A204.1 (cell line): ENCODE results near the gene EYA3.

Experiments
- FAIRE-seq: peaks from 2 replicates; lab custom pipeline; 2012; peaks lifted over from hg19 to GRCh38; lab: Jason Lieb, UNC

The EYA3 gene

DNA sequence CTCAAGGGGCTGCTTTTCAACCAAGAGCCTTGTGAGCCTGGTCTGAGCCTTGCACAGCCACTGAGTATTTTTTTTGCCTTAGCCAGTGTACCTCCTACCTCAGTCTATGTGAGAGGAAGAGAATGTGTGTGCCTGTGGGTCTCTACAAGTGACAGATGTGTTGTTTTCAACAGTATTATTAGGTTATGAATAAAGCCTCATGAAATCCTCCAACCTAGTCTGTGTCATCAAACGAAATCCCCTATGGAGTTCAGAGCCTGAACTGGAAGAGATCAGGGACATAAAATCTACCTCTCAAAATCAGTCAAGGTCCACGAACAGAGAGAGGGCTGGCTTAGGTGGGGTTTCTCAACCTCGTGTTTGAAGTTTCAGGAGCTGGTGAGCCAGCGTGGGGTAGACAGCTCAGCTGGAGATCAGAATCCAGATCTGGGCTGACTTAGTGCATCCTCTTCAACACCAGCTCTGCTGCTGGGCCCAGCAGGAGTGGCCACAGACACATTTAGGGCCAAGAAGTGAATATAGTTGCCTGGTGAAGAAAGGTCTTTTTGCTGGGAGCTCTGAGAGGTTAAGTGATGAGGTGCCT is 120.4 kb downstream of the EYA3 start:
- no peak for FAIRE-seq

- FAIRE-seq, result no peak
Observed at GRCh38 chr1:27967106-27967883, 121.1 kb downstream of the EYA3 start.

DNA sequence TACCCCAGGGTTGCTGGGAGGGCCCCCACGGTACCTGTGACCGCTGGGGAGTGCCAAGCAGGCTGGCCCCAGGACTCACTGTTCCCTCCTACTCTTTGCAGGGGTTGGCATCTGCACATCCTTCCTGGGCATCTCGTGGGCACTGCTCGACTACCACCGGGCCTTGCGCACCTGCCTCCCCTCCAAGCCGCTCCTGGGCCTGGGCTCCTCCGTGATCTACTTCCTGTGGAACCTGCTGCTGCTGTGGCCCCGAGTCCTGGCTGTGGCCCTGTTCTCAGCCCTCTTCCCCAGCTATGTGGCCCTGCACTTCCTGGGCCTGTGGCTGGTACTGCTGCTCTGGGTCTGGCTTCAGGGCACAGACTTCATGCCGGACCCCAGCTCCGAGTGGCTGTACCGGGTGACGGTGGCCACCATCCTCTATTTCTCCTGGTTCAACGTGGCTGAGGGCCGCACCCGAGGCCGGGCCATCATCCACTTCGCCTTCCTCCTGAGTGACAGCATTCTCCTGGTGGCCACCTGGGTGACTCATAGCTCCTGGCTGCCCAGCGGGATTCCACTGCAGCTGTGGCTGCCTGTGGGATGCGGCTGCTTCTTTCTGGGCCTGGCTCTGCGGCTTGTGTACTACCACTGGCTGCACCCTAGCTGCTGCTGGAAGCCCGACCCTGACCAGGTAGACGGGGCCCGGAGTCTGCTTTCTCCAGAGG is 121.9 kb downstream of the EYA3 start:
- FAIRE-seq, result no peak

DNA sequence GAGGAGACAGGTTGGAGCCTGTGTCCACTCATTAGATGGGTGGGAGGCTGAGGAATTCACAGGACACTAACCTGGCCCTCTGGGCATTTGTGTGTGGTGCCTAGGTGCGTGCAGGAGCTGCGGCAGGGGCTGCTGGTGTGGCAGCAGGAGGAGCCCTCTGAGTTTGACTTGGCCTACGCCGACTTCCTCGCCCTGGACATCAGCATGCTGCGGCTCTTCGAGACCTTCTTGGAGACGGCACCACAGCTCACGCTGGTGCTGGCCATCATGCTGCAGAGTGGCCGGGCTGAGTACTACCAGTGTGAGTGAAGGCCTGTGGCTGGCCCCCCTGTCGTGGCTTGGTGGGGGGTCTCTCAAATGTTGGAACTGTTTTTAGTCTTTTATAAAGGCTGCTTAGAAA is 125.0 kb downstream of the EYA3 start:
- no peak for FAIRE-seq

DNA sequence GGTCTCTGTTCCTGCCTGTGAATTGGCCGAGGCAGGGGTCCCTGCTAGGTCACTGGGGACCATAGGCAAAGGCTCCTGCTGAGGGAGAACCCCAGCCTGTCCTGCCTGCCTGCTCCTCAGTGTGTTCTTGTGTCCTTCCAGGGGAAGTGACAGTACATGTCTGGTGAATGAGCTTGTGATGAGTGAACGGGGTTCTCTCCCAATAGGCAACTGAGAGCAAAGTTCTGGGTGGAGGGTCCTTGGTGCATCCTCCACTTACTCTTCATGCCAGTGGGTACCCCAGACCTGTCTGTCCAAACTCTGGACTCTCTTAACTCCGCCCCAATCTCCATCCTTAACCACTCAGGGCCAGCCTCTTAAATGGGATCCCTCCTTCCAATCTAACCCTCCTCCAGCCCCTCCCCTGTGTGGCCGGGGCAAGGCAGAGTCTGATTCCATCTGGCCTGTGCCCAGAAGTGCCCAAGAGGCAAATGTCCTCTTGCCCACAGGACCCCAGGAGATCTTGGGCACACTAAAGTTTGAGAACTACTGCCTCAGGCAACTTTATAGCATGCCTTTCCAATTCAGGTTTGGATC is 126.7 kb downstream of the EYA3 start:
- FAIRE-seq, result no peak

GRCh38 chr1:27960762-27961645 is 127.4 kb downstream of the EYA3 start:
- FAIRE-seq, result no peak

DNA sequence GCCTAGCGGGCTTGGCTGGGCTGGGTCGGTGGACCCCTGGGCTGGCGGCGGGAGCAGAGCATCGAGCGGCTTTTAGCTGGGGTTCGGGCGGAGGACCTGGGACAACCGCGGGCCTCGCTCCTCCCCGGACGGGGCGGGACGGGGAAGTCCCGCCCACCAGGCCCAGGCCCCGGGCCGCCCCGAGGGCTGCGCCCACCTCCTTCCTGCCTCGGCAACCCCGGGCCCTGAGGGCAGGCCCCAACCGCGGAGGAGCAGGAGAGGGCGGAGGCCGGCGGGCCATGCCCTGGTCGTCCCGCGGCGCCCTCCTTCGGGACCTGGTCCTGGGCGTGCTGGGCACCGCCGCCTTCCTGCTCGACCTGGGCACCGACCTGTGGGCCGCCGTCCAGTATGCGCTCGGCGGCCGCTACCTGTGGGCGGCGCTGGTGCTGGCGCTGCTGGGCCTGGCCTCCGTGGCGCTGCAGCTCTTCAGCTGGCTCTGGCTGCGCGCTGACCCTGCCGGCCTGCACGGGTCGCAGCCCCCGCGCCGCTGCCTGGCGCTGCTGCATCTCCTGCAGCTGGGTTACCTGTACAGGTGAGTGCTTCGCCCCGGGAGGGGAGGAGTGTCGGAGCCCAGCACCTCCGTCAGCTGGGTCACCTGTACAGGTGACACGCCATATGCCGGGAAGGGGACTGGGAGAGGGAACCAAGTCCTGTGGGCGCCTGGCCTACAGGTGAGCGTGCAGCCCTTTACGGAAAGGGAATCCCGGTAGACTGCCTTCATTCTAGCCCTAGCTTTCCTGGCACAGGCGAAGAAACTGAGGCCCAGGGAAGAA is 128.4 kb downstream of the EYA3 start, which contains the start of gene XKR8:
TSS of gene XKR8 (plus strand) at position 182 of the 812 bp plus-strand sequence. CDS start at position 279, 97 bp downstream.
- FAIRE-seq, result no peak

DNA sequence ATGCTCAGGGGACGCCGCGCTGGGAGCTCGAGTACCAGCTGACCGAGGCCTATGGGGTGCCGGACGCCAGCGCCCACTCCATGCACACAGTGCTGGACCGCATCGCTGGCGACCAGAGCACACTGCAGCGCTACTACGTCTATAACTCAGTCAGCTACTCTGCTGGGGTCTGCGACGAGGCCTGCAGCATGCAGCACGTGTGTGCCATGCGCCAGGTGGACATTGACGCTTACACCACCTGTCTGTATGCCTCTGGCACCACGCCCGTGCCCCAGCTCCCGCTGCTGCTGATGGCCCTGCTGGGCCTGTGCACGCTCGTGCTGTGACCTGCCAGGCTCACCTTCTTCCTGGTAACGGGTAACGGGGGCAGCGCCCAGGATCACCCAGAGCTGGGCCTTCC is 129.9 kb downstream of the EYA3 start:
- no peak for FAIRE-seq

DNA sequence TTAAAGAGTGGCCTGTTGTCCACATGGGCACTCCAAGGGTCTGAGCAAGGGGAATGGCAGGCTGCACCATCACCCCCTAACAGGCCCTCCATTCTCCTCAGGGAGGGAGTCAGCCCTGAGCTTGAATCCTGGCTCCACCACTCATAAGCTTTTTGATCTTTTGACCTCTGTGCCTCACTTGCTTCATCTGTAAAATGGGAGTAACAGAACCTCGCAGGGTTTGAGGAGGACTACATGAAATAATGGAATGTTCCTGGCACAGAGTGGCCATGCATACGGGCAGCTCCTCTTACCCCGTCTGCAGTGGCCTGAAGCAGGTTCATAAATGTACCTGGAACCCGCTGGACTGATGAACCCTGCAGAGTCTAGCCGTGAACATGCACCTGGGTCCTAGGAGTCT is 130.8 kb downstream of the EYA3 start:
- FAIRE-seq, result no peak

DNA sequence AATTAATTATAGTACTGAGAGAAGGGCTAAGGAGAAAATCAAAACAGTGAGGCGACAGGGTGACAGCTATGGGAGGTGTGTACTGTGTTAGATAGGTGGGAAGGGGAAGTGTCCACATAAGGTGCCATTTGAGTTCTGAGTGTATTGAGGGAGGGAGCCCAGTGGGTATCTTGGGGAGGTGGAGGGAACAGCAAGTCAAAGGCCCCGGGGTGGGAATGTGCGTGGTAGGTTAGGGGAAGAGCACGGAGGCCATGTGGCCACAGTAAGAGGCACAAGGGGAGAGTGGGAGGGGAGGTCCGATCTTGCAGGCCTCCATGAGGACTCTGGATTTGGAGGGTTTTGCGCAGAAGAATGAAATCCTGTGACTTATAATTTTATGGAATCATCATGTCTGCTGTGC is 131.6 kb downstream of the EYA3 start:
- no peak for FAIRE-seq

- no peak for FAIRE-seq
Observed at GRCh38 chr1:27955076-27955475, 133.3 kb downstream of the EYA3 start.

- FAIRE-seq, result no peak
Observed at GRCh38 chr1:27954186-27954585, 134.2 kb downstream of the EYA3 start.

- FAIRE-seq, result no peak
Observed at GRCh38 chr1:27952147-27952546, 136.3 kb downstream of the EYA3 start.

GRCh38 chr1:27951396-27951795 is 137.0 kb downstream of the EYA3 start:
- FAIRE-seq, result no peak

- no peak for FAIRE-seq
Observed at GRCh38 chr1:27949027-27949426, 139.4 kb downstream of the EYA3 start.

DNA sequence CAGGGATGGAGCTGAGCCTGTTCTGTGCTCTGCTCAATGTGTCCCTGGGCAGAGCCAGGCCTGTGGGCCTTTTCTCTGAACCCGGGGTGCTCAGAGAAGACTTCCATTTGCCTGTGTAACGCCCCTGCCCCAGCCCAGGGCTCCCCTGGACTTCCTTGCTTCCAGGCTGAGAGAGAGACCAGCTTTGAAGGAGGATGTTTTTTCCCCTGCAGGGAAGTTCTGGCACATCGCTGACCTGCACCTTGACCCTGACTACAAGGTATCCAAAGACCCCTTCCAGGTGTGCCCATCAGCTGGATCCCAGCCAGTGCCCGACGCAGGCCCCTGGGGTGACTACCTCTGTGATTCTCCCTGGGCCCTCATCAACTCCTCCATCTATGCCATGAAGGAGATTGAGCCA is 143.4 kb downstream of the EYA3 start:
- no peak for FAIRE-seq

DNA sequence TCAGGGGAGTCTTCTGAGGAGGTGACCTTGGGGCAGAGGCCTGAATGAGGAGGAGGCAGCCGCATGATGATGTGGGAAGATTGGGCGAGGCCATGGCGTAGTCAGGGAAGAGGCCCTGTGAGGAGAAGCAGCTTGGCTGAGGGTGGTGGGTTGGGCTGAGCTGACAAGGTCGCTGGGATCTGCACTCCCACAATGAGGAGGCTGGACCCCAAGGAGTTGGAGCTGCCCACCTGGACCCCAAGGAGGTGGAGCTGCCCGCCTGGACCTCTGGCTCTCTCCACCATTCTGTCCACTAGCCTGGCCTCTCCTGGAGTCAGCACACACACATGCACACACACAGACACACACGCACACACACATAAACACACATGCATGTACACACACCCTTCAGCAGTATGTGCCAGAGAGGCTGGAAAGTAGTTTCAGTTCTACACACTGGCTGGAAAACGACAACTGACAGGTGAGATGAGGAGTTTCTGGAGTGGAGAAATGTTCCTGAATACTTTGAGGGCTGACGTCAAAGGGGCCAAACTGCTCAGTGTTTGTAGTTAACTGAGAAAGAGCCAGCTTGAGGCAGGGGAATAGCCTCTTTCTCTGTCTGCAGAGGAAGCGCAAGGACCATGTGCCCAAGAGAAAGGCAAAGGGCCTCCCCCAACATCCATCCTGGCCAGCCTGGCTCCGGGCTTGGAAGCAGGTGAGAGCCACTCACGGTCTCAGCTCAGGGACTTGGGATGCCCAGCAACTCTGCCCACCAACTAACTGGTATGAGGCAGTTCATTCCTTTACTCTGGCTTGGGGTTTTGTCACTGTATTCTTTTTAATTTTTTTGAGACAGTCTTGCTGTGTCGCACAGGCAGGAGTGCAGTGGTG is 146.5 kb downstream of the EYA3 start:
- FAIRE-seq, result no peak

DNA sequence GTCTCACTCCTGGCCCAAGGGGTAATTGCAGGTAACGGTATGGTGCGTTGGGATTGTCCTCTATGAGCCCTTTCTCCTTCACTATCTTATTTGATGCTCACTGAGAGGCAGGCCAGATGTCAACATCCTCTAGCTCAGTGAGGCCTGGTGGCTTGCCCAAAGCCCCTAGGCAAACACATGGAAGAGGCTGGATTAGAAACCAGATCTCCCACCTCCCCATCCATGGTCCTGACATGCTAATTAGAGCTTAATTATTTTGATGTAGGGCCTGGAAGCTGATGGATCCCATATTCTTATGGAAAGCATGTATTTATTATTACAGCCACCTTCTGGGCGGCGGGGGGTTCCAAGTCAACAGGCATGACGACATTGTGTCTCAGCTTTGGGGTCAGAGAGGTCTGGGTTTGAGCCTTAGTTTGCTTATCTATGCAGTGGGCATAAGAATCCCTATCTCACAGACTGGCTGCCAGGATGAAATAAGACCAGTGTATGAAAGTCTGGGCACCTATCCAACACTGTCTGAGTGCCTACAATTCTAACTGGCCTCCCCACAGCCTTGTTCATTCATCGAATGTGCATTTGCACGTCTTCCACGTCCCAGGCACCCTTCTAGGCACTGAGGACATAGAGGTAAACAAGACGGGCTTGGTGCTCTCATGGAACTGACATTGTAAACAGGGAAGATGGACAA is 147.4 kb downstream of the EYA3 start:
- no peak for FAIRE-seq

- no peak for FAIRE-seq
Observed at GRCh38 chr1:27940297-27940696, 148.1 kb downstream of the EYA3 start.

GRCh38 chr1:27938488-27938887 is 149.9 kb downstream of the EYA3 start:
- FAIRE-seq, result no peak
